K562 (cell line): Measurements from ENCODE around the gene SLC25A1. TPM values are rescaled to one million over a fixed set of nuclear protein-coding genes. Genes with fewer than 3 reads are reported as not detected.

ENCODE experiments used
- ARID1B ChIP-seq: fragments of 450-650 bp; IDR thresholded peaks from 2 replicates; pipeline ENCODE4 v1.6.1; 2016; ENCODE audit warnings: antibody characterized with exemption, mild to moderate bottlenecking, inconsistent platforms
- BHLHE40 ChIP-seq: IDR thresholded peaks from 2 replicates; pipeline ENCODE4 v1.6.1; 2011; ENCODE audit warnings: low read length, improper control_type of control experiment
- BRD9 ChIP-seq: fragments of 450-650 bp; IDR thresholded peaks from 2 replicates; pipeline ENCODE4 v1.6.1; 2018; ENCODE audit warnings: low read depth; ENCODE audit not compliant: partially characterized antibody
- CHCHD3 ChIP-seq: fragments of 250-450 bp; sonication (Bioruptor Pico); IDR thresholded peaks from 2 replicates; pipeline ENCODE4 v2.1.2; 2022; ENCODE audit warnings: mild to moderate bottlenecking
- DACH1 ChIP-seq: fragments of 450-650 bp; IDR thresholded peaks from 2 replicates; pipeline ENCODE4 v1.6.1; 2018; ENCODE audit not compliant: partially characterized antibody
- E2F8 ChIP-seq: fragments of 450-650 bp; IDR thresholded peaks from 2 replicates; pipeline ENCODE4 v1.7.1; 2018; ENCODE audit warnings: mild to moderate bottlenecking, low read depth; ENCODE audit not compliant: partially characterized antibody
- ETV1 ChIP-seq: fragments of 450-650 bp; conservative IDR thresholded peaks from 2 replicates; pipeline ENCODE4 v1.6.1; 2016; ENCODE audit warnings: missing genetic modification characterization, control low read depth, low read depth, missing compliant biosample characterization
- HNRNPH1 ChIP-seq: fragments of 200-400 bp; formaldehyde crosslinking; optimal IDR thresholded peaks from 2 replicates; pipeline ENCODE3; 2017; ENCODE audit warnings: low read depth, mild to moderate bottlenecking, low read length, moderate library complexity
- SMARCB1 ChIP-seq: IDR thresholded peaks from 2 replicates; pipeline ENCODE4 v1.6.1; 2011; ENCODE audit warnings: improper control_type of control experiment, low read depth; ENCODE audit not compliant: insufficient read length
- TAF7 ChIP-seq: fragments of 450-650 bp; IDR thresholded peaks from 2 replicates; pipeline ENCODE4 v1.6.1; 2016; ENCODE audit warnings: missing genetic modification characterization, missing compliant biosample characterization
- TCF7L2 ChIP-seq: fragments of 150-350 bp; IDR thresholded peaks from 2 replicates; pipeline ENCODE4 v1.6.1; 2016; ENCODE audit warnings: low read depth, mild to moderate bottlenecking, low read length, moderate library complexity
- TEAD1 ChIP-seq, 2 experiments: fragments of 450-650 bp in 1 of 2; sonication (generic) in 1 of 2; formaldehyde crosslinking; IDR thresholded peaks; 2 replicates each; pipeline versions ENCODE4 v1.4.0 to v1.8.0; 2020 to 2022; ENCODE audit warnings: mild to moderate bottlenecking in 2 of 2, missing genetic modification reagents in 1 of 2
- U2AF1 ChIP-seq: fragments of 200-400 bp; formaldehyde crosslinking; optimal IDR thresholded peaks from 2 replicates; pipeline ENCODE3; 2017; ENCODE audit warnings: mild to moderate bottlenecking, low read depth, low read length, moderate library complexity
- XRCC5 ChIP-seq: fragments of 200-400 bp; formaldehyde crosslinking; IDR thresholded peaks from 2 replicates; pipeline ENCODE4 v1.6.1; 2017; ENCODE audit warnings: low read depth, mild to moderate bottlenecking, low read length
- YY1 ChIP-seq, 3 experiments: IDR thresholded peaks; 2 replicates each; pipeline ENCODE4 v1.6.1; 2011; ENCODE audit warnings: low read length in 2 of 3, mild to moderate bottlenecking in 2 of 3, moderate library complexity in 2 of 3, borderline replicate concordance in 1 of 3, control low read depth in 1 of 3, low read depth in 1 of 3; ENCODE audit not compliant: insufficient read depth in 3 of 3, insufficient replicate concordance in 2 of 3, control insufficient read depth in 1 of 3, insufficient read length in 1 of 3; ENCODE audit errors: extremely low read depth in 1 of 3
- ZBTB33 ChIP-seq: sonication (generic); formaldehyde crosslinking; IDR thresholded peaks from 2 replicates; pipeline ENCODE4 v1.8.1; 2023; ENCODE audit warnings: mild to moderate bottlenecking, missing genetic modification reagents
- ZC3H8 ChIP-seq: fragments of 450-650 bp; IDR thresholded peaks from 2 replicates; pipeline ENCODE4 v1.6.1; 2017
- ZKSCAN3 ChIP-seq: fragments of 250-450 bp; sonication (Bioruptor Pico); IDR thresholded peaks from 2 replicates; pipeline ENCODE4 v1.4.0; 2020
- ZNF436 ChIP-seq: fragments of 250-450, 450-650 bp; sonication (Bioruptor Pico); formaldehyde crosslinking; IDR thresholded peaks from 2 replicates; pipeline ENCODE4 v1.7.0; 2020; ENCODE audit warnings: mild to moderate bottlenecking
- ZNF75A ChIP-seq: fragments of 450-650 bp; formaldehyde crosslinking; IDR thresholded peaks from 2 replicates; pipeline ENCODE4 v1.4.0; 2020; ENCODE audit warnings: mild to moderate bottlenecking
- polyA plus RNA-seq, 8 experiments: library from polyadenylated mRNA; depleted of rRNA in 4 of 8; stranded (reverse) in 5 of 8; unstranded in 3 of 8; fragments of >200 nt; fragmentation: Nextera tagmentation in 2 of 8; fragmentation: Illumina TruSeq in 1 of 8; extraction: Ambion mirVana in 2 of 8; extraction: Trizol in 1 of 8; gene quantifications; 2 replicates each; pipeline versions ENCODE4 v1.2.1 to v1.2.3, GENCODE V29; 2011 to 2014; ENCODE audit warnings: inconsistent platforms in 1 of 8, missing spikeins in 1 of 8
- total RNA-seq, 7 experiments: library from RNA; depleted of rRNA in 6 of 7; stranded (reverse); fragments of >200 nt in 6 of 7; fragmentation: Illumina TruSeq in 2 of 7; extraction: Trizol in 2 of 7; gene quantifications; 2 replicates each; pipeline versions ENCODE4 v1.2.1 to v1.2.3, GENCODE V29; 2011 to 2021; ENCODE audit warnings: low replicate concordance in 1 of 7

The SLC25A1 gene
- total and polyA plus RNA-seq, 9 of the 15 experiments (the other 6 are each of a cell fraction or from before 2014, with no cell fraction given) = 11.0 to 408 (median 110) TPM

DNA sequence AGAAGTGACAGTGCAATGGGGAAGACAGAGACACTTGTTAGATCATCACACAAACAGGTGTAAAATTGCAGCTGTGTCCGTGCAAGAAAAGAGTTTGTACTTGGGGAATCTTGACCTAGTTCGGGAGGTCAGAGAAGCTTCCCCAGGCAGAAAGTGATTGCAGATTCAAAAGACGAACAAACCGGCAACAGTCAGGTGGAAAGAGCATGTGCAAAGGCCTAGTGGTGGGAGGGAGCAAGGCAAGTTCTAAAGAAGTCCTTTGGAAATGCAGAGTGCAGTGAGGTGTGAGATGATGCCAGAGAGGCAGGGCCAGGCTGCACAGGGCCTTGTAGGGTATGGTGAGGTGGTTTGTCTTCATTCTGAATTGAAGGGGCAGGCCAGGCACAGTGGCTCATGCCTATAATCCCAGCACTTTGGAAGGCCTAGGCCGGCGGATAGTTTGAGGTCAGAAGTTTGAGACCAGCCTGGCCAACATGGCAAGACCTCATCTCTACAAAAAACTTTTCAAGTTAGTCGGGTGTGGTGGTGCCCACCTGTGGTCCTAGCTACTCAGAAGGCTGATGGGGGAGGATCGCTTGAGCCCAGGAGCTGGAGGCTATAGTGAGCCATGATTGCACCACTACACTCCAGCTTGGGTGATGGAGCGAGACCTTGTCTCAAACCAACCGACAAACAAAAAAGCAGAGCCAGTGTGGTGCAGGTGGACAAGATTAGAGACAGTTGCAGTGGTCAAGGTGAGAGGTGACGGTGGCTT, 32.1 kb downstream of the SLC25A1 start (continued):
- TF ChIP-seq U2AF1 (no peak), TEAD1 (CRISPR knock-in tag; IDR thresholded peaks at IDR 0.05) (no peak), ZBTB33 (CRISPR knock-in tag) (no peak), TCF7L2 (no peak), ETV1 (tag) (no peak), ARID1B (no peak), ZKSCAN3 (CRISPR knock-in tag) (no peak), CHCHD3 (no peak), E2F8 (no peak), HNRNPH1 (no peak), XRCC5 (no peak), SMARCB1 (no peak), DACH1 (no peak), YY1 (IDR thresholded peaks at IDR 0.05; ENCODE audit: borderline replicate concordance in 1 of 3, control insufficient read depth in 1 of 3, extremely low read depth in 1 of 3, insufficient read depth in 3 of 3, insufficient read length in 1 of 3, insufficient replicate concordance in 2 of 3, low read depth in 1 of 3, low read length in 2 of 3) (no peak), ZNF75A (no peak), ZNF436 (CRISPR knock-in tag) (no peak), BRD9 (no peak), ZC3H8 (no peak), BHLHE40 (no peak), TAF7 (no peak)
